IMR-90 (cell line): ENCODE data around the gene NTM. TPM values are rescaled to one million over a fixed set of nuclear protein-coding genes. Genes with fewer than 3 reads are reported as not detected.

Experiments
- ATAC-seq: fragments of 200-7000 bp; cut with Tn5 transposase; 2 replicates; pipeline ENCODE4 v1.9.1; 2020; ENCODE audit warnings: low read depth, mild to moderate bottlenecking, moderate library complexity
- BruUV-seq: library from RNA; stranded (reverse); fragments of 400-500 nt; replicated peaks from 2 replicates; lab custom pipeline; 2021; lab: Mats Ljungman, UMichigan
- CTCF ChIA-PET: fragments of 300-600 bp; formaldehyde crosslinking; extraction: SDS; loops from one replicate; lab custom pipeline; 2021; ENCODE audit warnings: antibody characterized with exemption; lab: Yijun Ruan, JAX
- POLR2A ChIA-PET: fragments of 300-600 bp; sonication (Branson Sonifier 250); formaldehyde crosslinking; loops from one replicate; lab custom pipeline; 2022; ENCODE audit warnings: antibody characterized with exemption; ENCODE audit not compliant: unreplicated experiment; lab: Charles Lee
- DNase-seq: peaks from one replicate; pipeline ENCODE4 v3.0.0; 2013
- H2AFZ ChIP-seq: replicated peaks from 2 replicates; pipeline ENCODE3; 2013; ENCODE audit warnings: low read length, mild to moderate bottlenecking; ENCODE audit not compliant: poor library complexity
- H2AK5ac ChIP-seq: 2 replicates; pipeline ENCODE4 v1.6.1; 2013; ENCODE audit warnings: low read depth, low read length, inconsistent platforms
- H2AK9ac ChIP-seq: replicated peaks from 2 replicates; pipeline ENCODE3; 2013; ENCODE audit warnings: mild to moderate bottlenecking, low read depth, low read length, moderate library complexity; ENCODE audit not compliant: poor library complexity
- H2BK120ac ChIP-seq: 2 replicates; pipeline ENCODE4 v1.6.1; 2013; ENCODE audit warnings: low read depth, low read length, inconsistent platforms
- H2BK15ac ChIP-seq: 3 replicates; pipeline ENCODE4 v1.6.1; 2013; ENCODE audit warnings: low read depth, low read length, inconsistent platforms
- H2BK20ac ChIP-seq: 2 replicates; pipeline ENCODE4 v1.6.1; 2013; ENCODE audit warnings: low read depth, mild to moderate bottlenecking, inconsistent platforms, low read length, moderate library complexity
- H2BK5ac ChIP-seq: 2 replicates; pipeline ENCODE4 v1.6.1; 2013; ENCODE audit warnings: mild to moderate bottlenecking, low read depth, low read length, inconsistent platforms; ENCODE audit not compliant: poor library complexity, severe bottlenecking
- H3K14ac ChIP-seq: replicated peaks from 2 replicates; pipeline ENCODE4 v1.6.1; 2013; ENCODE audit warnings: low read depth, low read length, inconsistent platforms
- H3K18ac ChIP-seq: 2 replicates; pipeline ENCODE4 v1.6.1; 2013; ENCODE audit warnings: low read depth, low read length, control low read depth
- H3K23ac ChIP-seq: 2 replicates; pipeline ENCODE4 v1.6.1; 2013; ENCODE audit warnings: low read depth, low read length, inconsistent platforms
- H3K27ac ChIP-seq: 2 replicates; pipeline ENCODE4 v1.5.1; 2013; ENCODE audit warnings: mild to moderate bottlenecking, control low read depth, low read length; ENCODE audit not compliant: insufficient read depth
- H3K27me3 ChIP-seq: 2 replicates; pipeline ENCODE4 v1.6.1; 2013; ENCODE audit warnings: low read length; ENCODE audit not compliant: control insufficient read depth, insufficient read depth
- H3K36me3 ChIP-seq: 2 replicates; pipeline ENCODE4 v1.6.1; 2013; ENCODE audit warnings: low read length, mixed read lengths; ENCODE audit not compliant: control insufficient read depth, insufficient read depth
- H3K4ac ChIP-seq: 2 replicates; pipeline ENCODE4 v1.6.1; 2013; ENCODE audit warnings: low read depth, low read length, inconsistent platforms
- H3K4me1 ChIP-seq: 2 replicates; pipeline ENCODE4 v1.6.1; 2013; ENCODE audit warnings: low read length, mixed read lengths; ENCODE audit not compliant: control insufficient read depth, insufficient read depth
- H3K4me2 ChIP-seq: 2 replicates; pipeline ENCODE4 v1.6.1; 2013; ENCODE audit warnings: low read depth, mild to moderate bottlenecking, control low read depth, low read length, moderate library complexity
- H3K4me3 ChIP-seq: 2 replicates; pipeline ENCODE4 v1.5.1; 2013; ENCODE audit warnings: low read depth, mild to moderate bottlenecking, control low read depth, low read length, moderate library complexity; ENCODE audit not compliant: insufficient read depth
- H3K56ac ChIP-seq: 2 replicates; pipeline ENCODE4 v1.6.1; 2013; ENCODE audit warnings: low read length, inconsistent platforms; ENCODE audit not compliant: insufficient read depth; ENCODE audit errors: extremely low read depth
- H3K79me1 ChIP-seq, 2 experiments: 2 replicates each; pipeline ENCODE4 v1.6.1; 2013; ENCODE audit warnings: low read length in 2 of 2, inconsistent platforms in 1 of 2, low read depth in 1 of 2
- H3K9ac ChIP-seq: 2 replicates; pipeline ENCODE4 v1.6.1; 2013; ENCODE audit warnings: low read depth, low read length, control low read depth
- H3K9me1 ChIP-seq: 2 replicates; pipeline ENCODE4 v1.6.1; 2013; ENCODE audit warnings: low read length, inconsistent platforms; ENCODE audit not compliant: insufficient read depth
- H3K9me3 ChIP-seq: 2 replicates; pipeline ENCODE4 v1.6.1; 2013; ENCODE audit warnings: low read length; ENCODE audit not compliant: control insufficient read depth, insufficient read depth
- H4K20me1 ChIP-seq: 2 replicates; pipeline ENCODE4 v1.6.1; 2013; ENCODE audit warnings: low read length, inconsistent platforms; ENCODE audit not compliant: insufficient read depth
- H4K5ac ChIP-seq: 2 replicates; pipeline ENCODE4 v1.6.1; 2013; ENCODE audit warnings: mild to moderate bottlenecking, low read depth, low read length, control low read depth
- H4K8ac ChIP-seq, 2 experiments: 2 replicates each; pipeline ENCODE4 v1.6.1; 2013; ENCODE audit warnings: low read depth in 2 of 2, low read length in 2 of 2, control low read depth in 1 of 2, inconsistent platforms in 1 of 2
- H4K91ac ChIP-seq: 2 replicates; pipeline ENCODE4 v1.6.1; 2013; ENCODE audit warnings: low read depth, low read length, inconsistent platforms; ENCODE audit not compliant: insufficient read depth
- BHLHE40 ChIP-seq: fragments of 150-350 bp; IDR thresholded peaks from 2 replicates; pipeline ENCODE4 v1.6.1; 2016; ENCODE audit warnings: mild to moderate bottlenecking, low read depth, low read length
- CEBPB ChIP-seq: IDR thresholded peaks from 2 replicates; pipeline ENCODE4 v1.6.1; 2012; ENCODE audit warnings: low read depth, low read length, improper control_type of control experiment
- CHD1 ChIP-seq: IDR thresholded peaks from 2 replicates; pipeline ENCODE4 v1.6.1; 2012; ENCODE audit warnings: low read depth, low read length, improper control_type of control experiment
- CTCF ChIP-seq: conservative IDR thresholded peaks from 2 replicates; pipeline ENCODE4 v1.5.1; 2012; ENCODE audit warnings: mild to moderate bottlenecking, low read depth, low read length, improper control_type of control experiment
- ELK1 ChIP-seq: fragments of 150-350 bp; IDR thresholded peaks from 2 replicates; pipeline ENCODE4 v1.6.1; 2016; ENCODE audit warnings: low read depth, mild to moderate bottlenecking, low read length, moderate library complexity, borderline replicate concordance
- FOS ChIP-seq: fragments of 150-350 bp; IDR thresholded peaks from 2 replicates; pipeline ENCODE4 v1.6.1; 2016; ENCODE audit warnings: low read depth, low read length
- MAFK ChIP-seq: IDR thresholded peaks from 2 replicates; pipeline ENCODE4 v1.6.1; 2012; ENCODE audit warnings: low read depth, low read length, improper control_type of control experiment
- MAZ ChIP-seq: IDR thresholded peaks from 2 replicates; pipeline ENCODE4 v1.6.1; 2012; ENCODE audit warnings: low read depth, mild to moderate bottlenecking, low read length, improper control_type of control experiment, moderate library complexity, borderline replicate concordance
- MXI1 ChIP-seq: IDR thresholded peaks from 2 replicates; pipeline ENCODE4 v1.6.1; 2012; ENCODE audit warnings: low read depth, mild to moderate bottlenecking, low read length, moderate library complexity, borderline replicate concordance
- NFE2L2 ChIP-seq: fragments of 150-350 bp; IDR thresholded peaks from 2 replicates; pipeline ENCODE4 v1.6.1; 2016; ENCODE audit warnings: low read depth, mild to moderate bottlenecking, low read length
- POLR2A ChIP-seq: IDR thresholded peaks from 2 replicates; pipeline ENCODE4 v1.6.1; 2012; ENCODE audit warnings: mild to moderate bottlenecking, low read depth, low read length
- RAD21 ChIP-seq: IDR thresholded peaks from 2 replicates; pipeline ENCODE4 v1.6.1; 2012; ENCODE audit warnings: low read length, improper control_type of control experiment
- RCOR1 ChIP-seq: IDR thresholded peaks from 2 replicates; pipeline ENCODE4 v1.6.1; 2012; ENCODE audit warnings: mild to moderate bottlenecking, low read length, improper control_type of control experiment; ENCODE audit not compliant: insufficient replicate concordance
- RFX5 ChIP-seq: IDR thresholded peaks from 2 replicates; pipeline ENCODE4 v1.8.0; 2012; ENCODE audit warnings: low read depth, mild to moderate bottlenecking, low read length, moderate library complexity
- SMC3 ChIP-seq: fragments of 150-350 bp; IDR thresholded peaks from 2 replicates; pipeline ENCODE4 v1.6.1; 2016; ENCODE audit warnings: low read depth, mild to moderate bottlenecking, antibody characterized with exemption, low read length, moderate library complexity
- USF2 ChIP-seq: fragments of 150-350 bp; IDR thresholded peaks from 2 replicates; pipeline ENCODE4 v1.6.1; 2017; ENCODE audit warnings: mild to moderate bottlenecking, antibody characterized with exemption, low read length, low read depth
- WGBS, 2 experiments: methylation state at CpG; one replicate each; pipeline versions ENCODE4 v1.1.5 to v1.1.7; 2013; ENCODE audit warnings: missing lambda C conversion rate in 2 of 2; ENCODE audit not compliant: insufficient read length in 1 of 2; ENCODE audit errors: extremely low coverage in 2 of 2; 5-methylcytosine and 5-hydroxymethylcytosine counted together
- dilution Hi-C: fragments of 300-500 bp; cut with HindIII; formaldehyde crosslinking; loops from one replicate; pipeline ENCODE4 v1.14.3; 2018; ENCODE audit warnings: low sequenced_read_pairs; ENCODE audit not compliant: unreplicated experiment
- in situ Hi-C: fragments of 300-500 bp; cut with MboI; formaldehyde crosslinking; loops from 3 replicates; pipeline ENCODE4 v1.14.3; 2019; ENCODE audit warnings: low sequenced_read_pairs, inconsistent platforms, mixed read lengths
- intact Hi-C: fragments of 100-400 bp; cut with micrococcal nuclease; formaldehyde crosslinking; loops from 2 replicates; pipeline ENCODE4 v1.10.0; 2022
- polyA plus RNA-seq, 3 experiments: library from polyadenylated mRNA; depleted of rRNA; stranded (reverse); fragments of >200 nt; gene quantifications; 2 replicates each; pipeline ENCODE4 v1.2.3, GENCODE V29; 2012; ENCODE audit warnings: low replicate concordance in 1 of 3
- total RNA-seq: library from RNA; depleted of rRNA; stranded (reverse); fragments of >200 nt; gene quantifications from 2 replicates; pipeline ENCODE4 v1.2.3, GENCODE V29; 2012

Gene NTM
- total and polyA plus RNA-seq, 2 of the 4 experiments (the other 2 are of a cell fraction): 19.5 to 25.5 TPM

- POLR2A ChIA-PET: no interaction called here
- dilution Hi-C loops (no loop called here), in situ Hi-C loops (no loop called here), intact Hi-C loops (no loop called here)
- WGBS, 2 experiments: no CpG with 5 or more reads among the region's 5 CpGs
- no peak overlapping the region for H3K18ac ChIP-seq
- no peak overlapping the region for H2AK9ac ChIP-seq
- no peak overlapping the region for H2AK5ac ChIP-seq
- no peak overlapping the region for H2BK20ac ChIP-seq
- CTCF ChIA-PET: interaction anchor here (2.2 kb wide), 1 partner anchor 24 kb away, joined by 8 read pairs; no protein-coding TSS in a partner anchor
- no peak for ATAC-seq
- no peaks in the 10 kb centered on the region for H3K9me1 ChIP-seq
- no peaks in the 10 kb centered on the region for H3K36me3 ChIP-seq
- no peak overlapping the region for H4K8ac ChIP-seq
- H3K14ac ChIP-seq: no peak overlapping the region
- no peak overlapping the region for H3K56ac ChIP-seq
- TF ChIP-seq RCOR1 (no peak), CTCF (no peak), MAFK (no peak), RFX5 (no peak), NFE2L2 (no peak), RAD21 (no peak), FOS (no peak), SMC3 (no peak), CEBPB (no peak), ELK1 (no peak), CHD1 (no peak), USF2 (no peak), MAZ (no peak), BHLHE40 (no peak), POLR2A (no peak), MXI1 (no peak)
- H3K4me1 ChIP-seq: no peaks in the 10 kb centered on the region
- H4K5ac ChIP-seq: no peak overlapping the region
- BruUV-seq: no TSS peak
- H2BK120ac ChIP-seq: no peak overlapping the region
- H4K91ac ChIP-seq: no peak overlapping the region
- H2BK15ac ChIP-seq: no peak overlapping the region
- no peak overlapping the region for H3K4me2 ChIP-seq
- H3K27ac ChIP-seq: no peak overlapping the region
- H3K23ac ChIP-seq: no peak overlapping the region
- no peak overlapping the region for H3K4ac ChIP-seq
- H3K9ac ChIP-seq: no peak overlapping the region
- H4K20me1 ChIP-seq: no peaks in the 10 kb centered on the region
- H3K79me1 ChIP-seq: no peaks in the 10 kb centered on the region
- no peak overlapping the region for H3K4me3 ChIP-seq
- no peaks in the 10 kb centered on the region for H3K9me3 ChIP-seq
- peaks cover 15% of the 10 kb centered on the region for H3K27me3 ChIP-seq
- no peak overlapping the region for H2BK5ac ChIP-seq
- DNase-seq: no peak
- no peak overlapping the region for H2AFZ ChIP-seq
These were observed 279.4 kb downstream of the NTM start for GRCh38 chr11:131649856-131650255.
